Measurements from ENCODE around the gene CTTNBP2.
"Not testable (repeated sequence)": the region's sequence is repeated elsewhere in the genome, so short reads cannot be mapped to it uniquely, and the experiment has no call there.

Gene CTTNBP2

DNA sequence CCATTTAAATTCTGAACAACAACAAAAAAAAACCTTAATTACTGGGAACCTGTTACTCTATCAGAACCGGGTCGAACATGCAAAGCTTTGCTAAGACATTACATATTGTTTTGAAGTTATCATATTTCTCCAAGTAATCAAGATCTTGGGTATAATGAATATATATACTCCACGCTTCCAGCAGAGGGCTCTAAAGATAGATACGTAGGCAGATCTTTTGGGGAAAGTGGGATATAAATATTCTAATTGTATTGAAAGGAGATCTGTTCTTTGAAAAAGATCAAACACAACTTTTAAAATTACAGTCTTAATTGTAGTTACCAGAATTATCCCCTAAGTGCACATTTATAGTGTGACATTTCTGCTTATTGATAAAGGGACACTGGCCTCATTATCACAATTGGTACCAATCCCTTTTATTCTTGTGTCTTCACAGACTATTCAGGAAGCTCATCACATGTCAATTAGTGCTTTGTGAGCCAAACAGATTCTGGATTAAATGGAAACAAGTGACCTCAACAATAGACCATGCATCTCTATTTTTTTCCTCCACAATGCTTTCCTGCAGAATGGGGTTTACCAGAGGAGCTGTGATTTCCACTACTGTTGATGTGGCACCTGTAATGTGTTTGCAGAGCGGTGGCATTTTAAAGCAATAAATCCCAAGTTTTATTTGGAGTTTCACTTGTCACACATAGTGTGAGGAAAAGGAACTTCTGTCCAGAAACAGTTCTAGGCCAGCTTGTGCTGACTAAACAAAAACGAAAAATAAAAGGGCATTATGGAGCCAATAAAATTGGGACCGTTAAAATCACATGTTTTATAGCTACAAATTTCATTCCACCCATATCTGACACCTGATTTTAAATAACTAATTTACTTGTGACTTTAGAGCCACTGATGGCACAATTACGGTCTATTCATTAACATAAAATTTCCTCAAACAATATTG, 122.4 kb downstream of the CTTNBP2 start:
- DNase-seq (ENCODE audit: low spot score), result no peak

DNA sequence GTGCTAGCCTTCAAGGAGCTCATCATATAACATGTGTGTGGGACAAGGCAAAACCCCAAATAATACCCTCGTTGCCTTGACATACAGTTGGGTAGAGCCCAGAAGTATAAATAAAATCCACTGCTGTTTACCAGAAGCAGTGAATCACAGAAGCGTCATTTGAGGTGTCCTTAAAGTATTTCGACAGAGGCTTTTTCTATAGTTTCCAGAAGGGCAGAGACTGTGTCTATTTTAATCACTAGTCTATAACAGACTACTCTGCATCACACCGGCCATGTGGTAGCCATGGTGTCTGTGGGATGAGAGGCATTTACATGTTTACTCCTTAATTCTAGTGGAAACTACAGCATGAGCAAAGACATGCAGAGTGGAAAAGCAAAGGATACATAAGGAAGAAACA, 131.3 kb downstream of the CTTNBP2 start:
- DNase-seq (ENCODE audit: low spot score), result no peak

DNA sequence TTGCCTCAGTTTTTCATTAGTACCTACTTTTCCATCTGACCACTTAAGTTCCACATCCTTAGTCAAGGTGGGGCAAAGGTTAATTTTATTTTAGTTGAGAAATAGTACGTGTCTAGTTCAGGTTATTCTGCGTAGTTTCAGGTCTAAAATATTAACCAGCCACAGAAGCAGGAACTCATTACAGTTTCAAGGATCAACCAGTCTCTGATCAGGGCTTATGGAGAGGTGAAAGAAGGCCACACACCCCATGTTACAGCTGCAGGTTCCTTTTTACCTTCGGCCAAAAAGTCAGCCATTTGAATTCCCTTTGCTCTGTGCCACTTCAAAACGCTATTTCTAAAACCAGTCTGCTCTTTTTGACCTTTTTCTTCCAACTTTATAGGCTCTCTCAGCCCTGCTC, 134.2 kb downstream of the CTTNBP2 start:
- DNase-seq (ENCODE audit: low spot score), result no peak

DNA sequence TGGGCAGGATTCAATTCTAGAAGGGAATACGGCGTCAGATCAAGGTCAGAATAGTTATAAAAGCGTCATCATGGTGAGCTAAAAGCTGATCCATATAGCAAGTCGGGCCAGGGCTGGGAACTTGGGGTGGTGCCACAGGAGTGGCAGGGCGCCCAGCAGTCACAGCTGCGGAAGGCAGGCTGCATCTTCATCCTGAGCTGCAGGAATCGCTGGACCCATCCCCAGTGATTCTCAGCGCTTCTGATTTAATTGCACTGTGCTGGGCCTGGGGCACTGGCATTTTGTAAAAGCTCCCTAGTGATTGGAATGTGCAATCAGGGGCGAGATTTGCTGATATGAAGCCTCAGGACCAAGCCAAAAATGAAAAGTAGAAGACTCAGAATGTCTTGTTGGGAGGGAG, 135.3 kb downstream of the CTTNBP2 start:
- DNase-seq (ENCODE audit: low spot score), result no peak

DNA sequence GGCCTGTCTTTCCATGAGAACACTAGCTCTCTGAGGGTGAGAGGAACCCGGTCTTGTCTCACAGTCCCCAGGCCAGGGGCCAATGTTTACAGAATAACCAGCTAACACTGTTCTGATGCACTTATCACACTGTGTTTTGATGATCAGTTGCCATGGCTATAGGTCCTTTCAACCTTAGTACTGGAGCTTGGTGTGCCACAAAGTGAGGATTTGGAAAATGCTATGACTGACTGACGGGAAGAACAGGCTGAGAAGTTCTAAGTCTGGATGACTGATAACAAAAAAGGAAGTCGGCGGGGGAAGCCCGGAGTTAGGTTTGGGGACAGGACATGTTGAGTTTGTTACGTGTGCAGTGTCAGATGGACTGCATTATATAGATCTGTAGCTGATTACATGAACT, 141.8 kb downstream of the CTTNBP2 start:
- DNase-seq (ENCODE audit: low spot score), result no peak

DNA sequence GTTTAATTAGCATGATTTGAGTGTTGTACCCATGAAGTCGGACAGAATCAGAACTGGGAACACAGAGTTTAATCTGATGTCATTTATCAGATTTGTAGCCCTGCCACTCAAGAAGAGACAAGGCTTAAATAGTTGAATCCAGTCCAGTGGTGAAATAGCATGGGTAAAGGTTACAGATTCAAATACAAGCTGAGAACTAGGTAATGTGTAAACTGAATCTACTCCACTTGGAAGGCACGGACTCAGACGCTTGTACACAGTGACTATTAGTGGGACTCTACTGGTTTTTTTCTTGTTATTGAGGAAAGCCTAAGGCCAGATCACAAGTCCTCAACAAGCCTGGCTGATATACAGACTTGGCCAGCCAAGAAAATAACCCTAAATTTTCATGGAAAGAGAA, 142.9 kb downstream of the CTTNBP2 start:
- DNase-seq (ENCODE audit: low spot score), result no peak

DNA sequence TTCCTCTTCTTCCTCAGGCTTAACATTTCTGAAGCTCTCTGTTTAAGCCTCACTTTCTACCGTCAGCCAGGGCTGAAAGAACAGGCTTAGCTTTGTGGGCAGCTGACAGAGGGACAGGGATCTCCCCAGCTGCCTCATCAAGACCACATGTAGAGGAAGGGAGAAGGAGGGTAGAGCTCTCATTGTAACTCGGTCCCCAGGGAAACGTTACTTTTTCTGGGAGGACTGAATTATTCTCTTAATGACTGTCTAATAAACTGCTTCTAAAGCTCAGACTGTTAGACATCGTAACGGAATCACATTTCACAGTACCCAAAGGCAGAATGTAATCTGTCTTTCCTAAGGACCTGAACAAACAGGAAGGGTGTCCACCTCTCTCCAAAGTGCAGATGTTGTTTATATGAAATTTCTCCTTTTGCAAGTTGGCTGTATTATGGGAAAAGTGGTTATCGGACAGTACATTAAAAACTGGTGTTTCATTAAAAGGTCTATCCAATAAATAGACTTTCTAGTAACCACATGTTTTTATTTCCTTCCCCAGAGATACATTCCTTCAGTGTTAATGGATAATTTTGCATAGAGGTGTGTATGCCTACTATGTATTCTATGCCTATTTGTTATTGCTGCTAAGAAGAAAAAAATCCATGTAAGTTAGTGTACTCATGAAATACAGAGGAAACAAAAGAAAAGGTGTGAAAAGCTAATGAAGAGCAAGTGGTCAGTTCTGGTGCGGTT, 144.2 kb downstream of the CTTNBP2 start:
- DNase-seq (ENCODE audit: low spot score), result no peak

DNA sequence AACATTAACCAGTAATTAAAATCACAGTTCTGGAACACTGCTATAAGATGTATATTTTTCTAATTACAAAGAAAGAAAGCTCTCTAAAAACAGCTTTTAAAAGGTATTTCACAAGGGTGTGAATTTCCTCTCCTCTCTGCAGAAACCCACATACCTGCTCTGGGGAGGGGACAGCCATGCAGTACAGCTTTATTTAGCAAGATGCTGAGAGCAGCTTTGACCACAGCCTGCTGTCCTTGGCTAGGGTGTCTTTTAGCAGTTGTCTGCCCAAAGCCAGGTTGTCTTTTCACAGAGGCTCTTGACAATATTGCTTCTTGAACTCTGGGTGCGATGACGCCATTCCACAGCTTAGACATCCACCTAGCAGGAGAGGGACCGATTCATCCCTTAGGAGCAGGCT, 148.3 kb downstream of the CTTNBP2 start:
- no peak for DNase-seq (ENCODE audit: low spot score)

DNA sequence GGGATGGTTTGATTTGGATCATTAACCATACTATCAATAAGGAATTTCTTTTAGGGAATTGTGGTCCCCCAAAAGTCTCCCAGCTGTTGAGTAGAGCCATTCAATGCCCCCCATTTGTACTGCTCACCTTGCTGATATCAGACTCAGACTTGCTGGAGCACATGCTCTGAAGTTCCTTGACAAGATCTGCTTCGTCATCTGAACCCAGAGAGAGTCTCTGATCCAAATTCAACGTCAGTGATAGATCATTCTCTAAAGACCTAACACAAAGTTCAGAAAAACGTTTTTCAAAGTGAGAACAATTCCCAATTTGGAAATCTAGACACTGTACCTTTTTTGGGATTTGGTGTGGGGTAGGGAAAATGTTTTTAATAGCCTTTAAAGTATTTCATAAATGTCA, 153.9 kb downstream of the CTTNBP2 start:
- DNase-seq (ENCODE audit: low spot score), result no peak

DNA sequence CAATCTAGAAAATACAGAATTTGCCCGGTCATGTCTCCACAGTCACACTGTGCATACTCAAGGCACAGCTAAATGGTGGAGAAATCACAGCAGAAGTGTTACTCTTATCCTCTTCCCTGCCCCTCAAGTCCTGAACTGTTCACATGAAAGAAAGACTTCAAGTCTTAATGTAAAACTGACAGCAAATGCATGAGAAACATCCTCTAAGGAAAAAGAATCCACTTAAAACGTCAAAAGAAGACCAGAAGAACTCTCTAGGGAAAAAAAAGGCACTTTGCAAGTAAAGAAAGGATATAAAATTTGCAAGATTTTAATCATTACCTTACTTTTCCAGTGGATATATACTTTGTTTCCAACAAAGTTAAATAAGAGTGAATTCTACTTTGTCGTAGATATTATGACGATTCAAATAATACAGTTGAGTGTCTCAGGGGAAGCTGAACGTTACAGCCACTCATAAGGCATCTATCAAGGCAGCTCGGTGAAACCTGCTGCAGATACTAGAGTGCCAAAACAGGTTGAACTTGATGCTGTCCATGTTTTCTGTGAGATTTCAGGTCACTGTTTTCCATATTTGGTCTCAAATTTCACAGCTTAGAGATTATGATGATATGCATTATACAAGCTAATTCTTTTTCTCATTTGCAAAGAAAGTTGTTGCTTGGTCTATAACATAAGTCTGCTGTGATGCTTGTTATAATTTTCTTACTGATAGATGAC, 155.0 kb downstream of the CTTNBP2 start:
- DNase-seq (ENCODE audit: low spot score), result no peak

DNA sequence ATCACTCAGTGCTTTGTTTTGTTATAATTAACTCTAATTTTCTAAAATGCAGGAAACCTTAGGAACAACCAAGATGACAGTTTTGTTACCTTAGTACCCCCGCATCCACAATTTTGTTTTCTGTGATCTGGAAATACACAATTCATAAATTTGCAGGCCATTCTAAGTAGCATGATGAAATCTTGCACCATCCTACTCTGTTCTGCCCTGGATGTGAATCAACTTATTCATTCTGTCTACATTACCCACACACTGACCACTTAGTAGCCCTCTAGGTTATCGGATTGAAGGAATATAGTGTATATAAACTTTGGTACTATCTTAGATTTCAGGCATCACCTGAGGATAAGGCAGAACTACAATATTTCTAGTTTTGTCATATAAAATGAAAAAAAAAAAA, 155.9 kb downstream of the CTTNBP2 start:
- DNase-seq (ENCODE audit: low spot score), result no peak

DNA sequence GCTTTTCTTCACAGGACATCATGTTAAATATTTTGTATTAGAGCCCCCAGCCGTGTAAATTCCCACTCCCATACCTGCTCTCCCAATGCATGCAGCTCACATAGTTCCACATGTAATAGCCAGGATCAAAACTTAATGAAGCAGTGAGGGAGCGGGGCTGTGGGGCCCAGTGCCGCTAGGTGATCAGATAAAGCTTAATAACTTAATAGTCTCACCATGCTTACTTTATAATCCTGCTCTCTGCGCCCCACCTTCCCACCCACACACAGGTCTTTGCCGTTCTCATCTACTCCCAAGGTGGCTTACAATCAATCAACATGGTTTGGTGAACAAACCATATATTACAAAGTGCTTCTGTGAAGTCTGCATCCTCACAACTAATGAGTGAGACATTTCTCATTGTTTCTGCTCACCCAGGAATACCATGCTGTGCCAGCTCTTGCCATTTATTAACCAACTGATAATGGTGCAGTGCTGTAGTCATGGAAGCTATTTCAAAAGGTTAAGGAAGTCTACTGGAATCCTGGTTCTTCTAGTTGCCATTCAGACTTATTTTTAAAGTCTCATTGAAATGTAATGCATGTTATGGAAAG, 156.4 kb downstream of the CTTNBP2 start:
- DNase-seq (ENCODE audit: low spot score), result no peak

DNA sequence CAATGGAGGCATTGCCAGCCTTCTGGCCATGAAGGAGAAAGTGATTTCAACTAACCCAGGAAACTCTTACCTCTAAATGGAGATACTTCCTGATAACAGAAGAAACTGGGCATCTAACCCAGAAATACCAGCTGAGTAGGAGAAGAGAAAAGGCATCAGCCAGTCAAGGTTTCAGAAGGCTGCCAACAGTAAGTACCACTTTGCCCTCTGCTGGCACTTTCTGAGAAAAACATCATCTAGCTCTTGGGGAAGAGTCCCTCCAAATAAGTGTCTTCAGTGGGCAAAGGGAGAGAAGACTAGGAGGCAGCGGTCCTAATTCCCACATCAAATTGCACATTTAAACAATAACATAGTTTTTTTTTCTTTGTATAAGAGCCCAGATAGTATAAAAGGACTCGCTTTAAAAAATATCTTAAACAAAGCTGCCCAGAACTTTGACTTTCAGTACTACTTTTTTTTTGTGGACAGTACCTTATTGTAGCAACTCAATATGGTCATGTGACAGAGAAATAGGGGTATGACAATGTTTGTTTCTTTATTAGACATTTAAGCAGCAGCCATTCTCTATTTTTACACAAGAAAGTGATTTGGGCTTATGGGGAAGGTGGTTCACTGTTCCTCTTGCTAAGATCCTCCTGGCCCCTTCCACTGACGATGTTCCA, 157.3 kb downstream of the CTTNBP2 start:
- no peak for DNase-seq (ENCODE audit: low spot score)

DNA sequence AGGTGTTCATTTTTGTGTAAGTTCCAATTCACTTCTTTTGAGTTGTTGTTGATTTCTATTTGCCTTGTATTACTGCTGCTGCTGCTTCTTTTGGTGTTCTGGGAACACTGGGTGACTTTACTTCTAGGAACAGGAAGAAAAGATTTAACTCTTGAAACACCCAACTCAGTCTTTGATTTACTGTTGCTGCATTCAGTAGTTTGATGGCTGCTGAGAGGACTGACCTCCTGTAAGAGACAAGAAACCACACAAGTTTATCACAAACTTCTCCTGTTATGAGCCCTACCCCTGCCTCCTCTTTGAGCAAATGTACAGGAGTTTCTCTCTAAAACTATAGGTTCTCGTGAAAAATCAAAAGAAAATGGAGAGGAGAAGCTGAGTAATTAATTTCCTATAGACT, 161.7 kb downstream of the CTTNBP2 start:
- no peak for DNase-seq (ENCODE audit: low spot score)

DNA sequence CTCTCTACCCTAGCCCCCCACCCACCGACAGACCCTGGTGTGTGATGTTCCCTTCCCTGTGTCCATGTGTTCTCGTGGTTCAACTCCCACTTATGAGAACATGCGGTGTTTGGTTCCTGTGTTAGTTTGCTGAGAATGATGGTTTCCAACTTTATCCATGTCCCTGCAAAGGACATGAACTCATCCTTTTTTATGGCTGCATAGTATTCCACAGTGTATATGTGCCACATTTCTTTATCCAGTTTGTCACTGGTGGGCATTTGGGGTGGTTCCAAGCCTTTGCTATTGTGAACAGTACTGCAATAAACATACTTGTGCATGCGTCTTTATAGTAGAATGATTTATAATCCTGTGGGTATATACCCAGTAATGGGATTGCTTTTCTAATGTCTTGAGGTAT, 165.1 kb downstream of the CTTNBP2 start:
- DNase-seq (ENCODE audit: low spot score), result not testable (repeated sequence)

DNA sequence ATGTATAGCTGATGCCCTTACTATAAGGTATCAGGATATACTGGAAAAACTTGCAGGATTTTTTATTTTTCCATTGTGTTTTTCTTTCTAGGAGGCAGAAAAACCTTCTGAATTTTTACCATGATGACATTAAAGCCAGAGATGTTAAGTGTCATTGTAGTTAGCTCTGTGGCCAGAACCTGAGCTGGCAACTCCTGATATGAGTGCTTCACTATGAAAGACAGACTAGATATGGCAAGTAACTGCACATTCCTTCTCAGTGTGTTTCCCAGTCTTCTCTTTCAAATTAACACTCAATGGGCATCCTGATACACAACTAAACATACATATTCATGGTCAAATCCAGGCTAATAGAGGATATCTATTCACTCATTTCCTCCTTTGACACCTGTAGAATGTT, 166.2 kb downstream of the CTTNBP2 start:
- no peak for DNase-seq (ENCODE audit: low spot score)

DNA sequence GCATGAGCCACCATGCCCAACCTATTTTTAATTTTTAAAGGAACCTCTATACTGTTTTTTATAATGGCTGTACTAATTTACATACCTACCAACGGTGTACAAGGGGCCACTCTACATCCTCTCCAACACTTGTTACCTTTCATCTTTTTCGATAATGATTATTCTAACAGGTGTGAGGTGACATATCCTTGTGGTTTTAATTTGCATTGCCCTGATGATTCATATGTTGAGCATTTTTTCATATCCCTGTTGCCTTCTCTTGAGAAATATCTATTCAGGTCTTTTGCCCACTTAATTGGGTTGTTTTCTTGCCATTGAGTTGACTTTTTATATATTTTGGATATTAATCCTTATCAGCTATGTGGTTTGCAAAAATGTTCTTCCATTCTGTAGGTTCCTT, 167.0 kb downstream of the CTTNBP2 start:
- no peak for DNase-seq (ENCODE audit: low spot score)

DNA sequence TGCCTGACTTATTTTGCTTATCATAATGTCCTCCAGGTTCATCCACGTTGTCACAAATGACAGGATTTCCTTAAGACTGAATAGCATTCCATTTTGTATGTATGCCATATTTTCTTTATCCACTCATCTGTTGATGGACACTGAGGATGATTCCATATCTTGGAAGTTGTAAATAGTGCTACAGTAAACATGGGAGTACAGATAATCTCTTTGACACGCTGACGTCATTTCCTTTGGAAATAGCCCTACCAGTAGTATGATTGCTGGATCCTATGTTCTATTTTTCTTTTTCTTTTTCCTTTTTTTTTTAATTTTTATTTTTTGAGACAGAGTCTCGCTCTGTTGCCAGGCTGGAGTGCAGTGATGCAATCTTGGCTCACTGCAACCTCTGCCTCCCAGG, 167.6 kb downstream of the CTTNBP2 start:
- DNase-seq (ENCODE audit: low spot score), result no peak

DNA sequence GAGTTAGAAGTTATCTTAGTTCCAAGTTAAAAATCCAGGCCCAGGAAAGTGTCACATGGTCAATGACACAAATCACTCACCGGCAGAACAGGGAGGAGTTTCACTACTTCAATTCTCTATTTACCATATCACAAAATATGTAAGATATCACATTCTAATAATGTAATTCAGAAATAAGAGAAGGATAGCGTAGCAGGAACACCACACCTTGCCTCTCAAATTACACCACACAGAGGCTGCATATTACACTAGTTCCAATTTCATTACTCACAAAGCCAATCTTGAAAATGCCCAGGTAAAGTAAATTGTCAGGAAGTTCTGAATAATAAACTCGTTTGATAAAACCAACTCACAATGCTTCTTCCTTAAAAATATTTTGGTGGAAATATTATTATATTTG, 169.2 kb downstream of the CTTNBP2 start:
- no peak for DNase-seq (ENCODE audit: low spot score)

DNA sequence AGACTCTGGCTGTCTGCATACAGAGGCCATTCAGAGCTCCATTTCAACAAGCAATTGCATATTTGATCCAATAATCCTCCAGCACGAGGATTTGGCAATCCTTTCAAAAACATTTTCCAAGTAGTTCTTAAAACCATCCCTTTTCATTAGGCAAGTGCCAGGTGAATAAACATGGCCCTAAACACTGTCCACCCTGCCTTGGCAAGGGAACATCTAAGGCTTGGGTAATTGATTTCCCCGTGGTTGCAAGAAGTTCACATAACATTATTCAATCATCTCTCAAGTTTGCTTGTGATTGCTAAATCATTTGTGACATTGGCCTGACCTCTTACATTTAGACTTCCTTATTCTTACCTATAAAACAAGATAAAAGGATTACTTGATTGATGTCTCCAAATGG, 175.2 kb downstream of the CTTNBP2 start:
- no peak for DNase-seq (ENCODE audit: low spot score)

DNA sequence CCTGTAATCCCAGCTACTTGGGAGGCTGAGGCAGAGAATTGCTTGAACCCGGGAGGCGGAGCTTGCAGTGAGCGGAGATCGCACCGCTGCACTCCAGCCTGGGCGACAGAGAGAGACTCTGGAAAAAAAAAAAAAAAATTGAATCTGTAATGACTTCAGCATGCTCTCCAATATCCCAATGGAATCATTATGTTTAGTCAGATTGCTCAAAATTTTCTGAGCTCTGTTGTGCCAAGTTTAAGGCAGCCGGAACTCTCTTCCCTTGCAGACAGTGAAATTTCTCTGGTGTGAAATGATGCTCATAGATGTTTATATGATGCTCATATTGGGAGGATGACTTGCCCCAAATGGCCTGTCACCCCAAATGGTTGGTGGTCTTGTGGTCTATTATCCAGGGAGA, 180.9 kb downstream of the CTTNBP2 start:
- no peak for DNase-seq (ENCODE audit: low spot score)

DNA sequence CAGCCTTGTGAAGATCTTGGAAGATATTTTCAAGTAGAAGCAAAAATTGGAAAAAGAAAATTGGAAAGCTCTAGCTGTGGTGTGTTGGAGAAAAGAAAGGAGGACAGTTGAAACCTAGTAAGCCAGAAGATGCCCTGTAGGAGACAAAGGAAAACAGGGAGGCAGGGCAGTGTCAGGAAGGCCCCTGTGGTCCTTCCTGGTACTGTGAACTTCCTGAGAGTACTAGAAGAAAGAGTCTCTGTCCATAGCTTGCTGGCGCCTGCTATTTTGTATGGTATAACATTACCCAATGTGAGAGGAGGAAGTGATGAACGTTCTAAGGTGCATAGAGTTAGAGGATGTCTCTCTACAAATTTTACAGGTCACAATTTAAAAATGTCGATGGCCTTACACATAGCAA, 183.1 kb downstream of the CTTNBP2 start:
- no peak for DNase-seq (ENCODE audit: low spot score)
